ENCODE results near the gene SOX6. TPM values are rescaled to one million over a fixed set of nuclear protein-coding genes. Genes with fewer than 3 reads are reported as not detected.

Gene SOX6
- total RNA-seq, 4 donors from 2014 or later, result 0.29 to 20.5 (median 8.2) TPM

DNA sequence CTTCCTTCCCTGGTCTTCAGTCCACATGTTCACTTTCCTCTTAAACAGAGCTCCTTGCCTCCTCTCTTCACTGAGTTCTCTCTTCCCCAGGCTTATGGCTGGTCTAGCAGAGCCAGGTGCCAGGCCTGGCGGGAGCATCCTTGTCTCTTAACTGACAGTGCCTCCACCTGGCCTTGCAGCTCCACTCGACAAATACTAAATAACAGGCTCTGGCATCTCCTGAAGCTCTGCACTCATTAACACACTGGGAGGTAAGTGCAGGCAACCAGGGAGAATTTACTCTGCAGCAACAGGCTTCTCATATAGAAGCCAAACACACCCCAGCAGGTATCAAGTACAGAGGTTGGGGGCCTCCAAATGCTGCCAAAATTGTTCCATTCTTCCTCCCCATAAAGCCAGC lies 438.1 kb downstream of the SOX6 start:
- Histone ChIP-seq H3K9me3 (no peaks in the 10 kb centered on the region), H3K4me1 (no peaks in the 10 kb centered on the region), H3K27me3 (no peaks in the 10 kb centered on the region), H3K36me3 (no peaks in the 10 kb centered on the region), H3K4me3 (no peak overlapping the region), H3K27ac (no peak overlapping the region)
- no peak for DNase-seq
- TF ChIP-seq CTCF (IDR thresholded peaks at IDR 0.05) (no peak), POLR2A (IDR thresholded peaks at IDR 0.05) (no peak)
- intact Hi-C loops (cut with DNase I; ENCODE audit: low total_unique reads), result no loop called here

Measured in uterus (tissue), 4 donors.